Loucy (cell line): ENCODE results near the gene STRAP.
"Not testable (repeated sequence)": the region's sequence is repeated elsewhere in the genome, so short reads cannot be mapped to it uniquely, and the experiment has no call there.

Source experiments
- H2AFZ ChIP-seq: fragments of 200-600 bp; sonication (generic); 2 replicates; pipeline ENCODE4 v1.6.0; 2016; ENCODE audit warnings: antibody characterized with exemption, mild to moderate bottlenecking, low read length, moderate library complexity
- H3F3A ChIP-seq: fragments of 200-600 bp; 2 replicates; pipeline ENCODE4 v1.6.0; 2016; ENCODE audit warnings: antibody characterized with exemption, low read depth, mild to moderate bottlenecking
- H3K27me3 ChIP-seq: fragments of 200-600 bp; sonication (generic); 2 replicates; pipeline ENCODE4 v1.6.1; 2014; ENCODE audit warnings: low read length, mild to moderate bottlenecking; ENCODE audit not compliant: insufficient read depth, poor library complexity, severe bottlenecking
- H3K36me3 ChIP-seq: fragments of 200-600 bp; sonication (generic); 2 replicates; pipeline ENCODE4 v1.6.1; 2016; ENCODE audit warnings: low read length; ENCODE audit not compliant: insufficient read depth
- H3K4me1 ChIP-seq: fragments of 200-600 bp; sonication (generic); 2 replicates; pipeline ENCODE4 v1.5.1; 2014; ENCODE audit warnings: low read length, mild to moderate bottlenecking; ENCODE audit not compliant: insufficient read depth, poor library complexity, severe bottlenecking
- H3K4me2 ChIP-seq: fragments of 200-600 bp; sonication (generic); 2 replicates; pipeline ENCODE4 v1.6.0; 2014; ENCODE audit warnings: antibody characterized with exemption, low read length, low read depth, mild to moderate bottlenecking; ENCODE audit not compliant: poor library complexity, severe bottlenecking
- H3K4me3 ChIP-seq: fragments of 200-600 bp; sonication (generic); 2 replicates; pipeline ENCODE4 v1.5.1; 2014; ENCODE audit warnings: low read length, mild to moderate bottlenecking, mixed read lengths; ENCODE audit not compliant: poor library complexity, severe bottlenecking
- H3K79me2 ChIP-seq: fragments of 200-600 bp; sonication (generic); 2 replicates; pipeline ENCODE4 v1.6.1; 2014; ENCODE audit warnings: low read length; ENCODE audit not compliant: insufficient read depth
- H3K9ac ChIP-seq: fragments of 200-600 bp; sonication (generic); 2 replicates; pipeline ENCODE4 v1.6.0; 2014; ENCODE audit warnings: mild to moderate bottlenecking, low read depth, low read length, moderate library complexity; ENCODE audit not compliant: poor library complexity, severe bottlenecking
- H3K9me2 ChIP-seq: fragments of 200-600 bp; sonication (generic); replicated peaks from 2 replicates; pipeline ENCODE4 v1.6.1; 2016; ENCODE audit warnings: low read depth, low read length, mixed read lengths
- H3K9me3 ChIP-seq: fragments of 200-600 bp; sonication (generic); 2 replicates; pipeline ENCODE4 v1.6.1; 2014; ENCODE audit warnings: mild to moderate bottlenecking, antibody characterized with exemption, low read length, low read depth; ENCODE audit not compliant: insufficient read depth
- H4K20me1 ChIP-seq: fragments of 200-600 bp; sonication (generic); 2 replicates; pipeline ENCODE4 v1.6.0; 2014; ENCODE audit warnings: antibody characterized with exemption, low read length, mild to moderate bottlenecking; ENCODE audit not compliant: insufficient read depth, poor library complexity, severe bottlenecking
- CTCF ChIP-seq: fragments of 200-600 bp; sonication (generic); conservative IDR thresholded peaks from 2 replicates; pipeline ENCODE4 v1.5.1; 2014; ENCODE audit warnings: mild to moderate bottlenecking, antibody characterized with exemption, low read length
- EZH2phosphoT487 ChIP-seq: fragments of 200-600 bp; IDR thresholded peaks from 2 replicates; pipeline ENCODE4 v1.6.1; 2018; ENCODE audit warnings: antibody characterized with exemption, mild to moderate bottlenecking, moderate library complexity, borderline replicate concordance

The STRAP gene

GRCh38 chr12:15910864-15911721, 28.9 kb downstream of the STRAP start, which contains the start of gene DERA:
DERA (plus strand) TSS chr12:15911332; CDS start chr12:15911384, 52 bp downstream.
- Histone ChIP-seq H3K79me2 (peaks cover 23% of the 10 kb centered on the region), H3K9me2 (no peaks in the 10 kb centered on the region), H3K4me3 (peak within 1 kb of the TSS; percentile 82), H3K36me3 (no peaks in the 10 kb centered on the region), H3K4me1 (peaks cover 14% of the 10 kb centered on the region), H3K9me3 (no peaks in the 10 kb centered on the region), H3K27me3 (no peaks in the 10 kb centered on the region), H4K20me1 (no peaks in the 10 kb centered on the region), H2AFZ (peak within 1 kb of the TSS; percentile 89), H3K9ac (peak within 1 kb of the TSS; percentile 88), H3F3A (no peaks in the 10 kb centered on the region), H3K4me2 (peak within 1 kb of the TSS; percentile 72)
- no peak for TF ChIP-seq CTCF
- TF ChIP-seq EZH2phosphoT487: no peak

- not testable (repeated sequence) for H3K9me3 ChIP-seq, H3K36me3 ChIP-seq, H3K27me3 ChIP-seq, H4K20me1 ChIP-seq, H3F3A ChIP-seq, H3K9me2 ChIP-seq
- peaks cover 14% of the 10 kb centered on the region for H3K4me1 ChIP-seq
- peak overlapping the region; percentile 82 for H3K4me3 ChIP-seq
- H3K4me2 ChIP-seq: peak overlapping the region; percentile 72
- H3K79me2 ChIP-seq: peaks cover 23% of the 10 kb centered on the region
- peak overlapping the region; percentile 88 for H3K9ac ChIP-seq
- peak overlapping the region; percentile 89; the same call in 1 of the 2 replicates for H2AFZ ChIP-seq
Observed at GRCh38 chr12:15911931-15912330, 29.7 kb downstream of the STRAP start.

- H3K36me3 ChIP-seq, H3K27me3 ChIP-seq, H3K9me2 ChIP-seq, H3K9ac ChIP-seq, H3K9me3 ChIP-seq, H3K4me3 ChIP-seq, H4K20me1 ChIP-seq, H3F3A ChIP-seq, H2AFZ ChIP-seq: not testable (repeated sequence)
- Histone ChIP-seq H3K4me2 (peak overlapping the region; percentile 13), H3K4me1 (peaks cover 14% of the 10 kb centered on the region), H3K79me2 (peaks cover 23% of the 10 kb centered on the region)
Observed at GRCh38 chr12:15914131-15914530, 31.9 kb downstream of the STRAP start.

GRCh38 chr12:15918066-15918465, 35.9 kb downstream of the STRAP start:
- Histone ChIP-seq H3K36me3 (no peaks in the 10 kb centered on the region), H3K27me3 (no peaks in the 10 kb centered on the region), H3K4me2 (no peak overlapping the region), H3K4me3 (no peak overlapping the region), H2AFZ (no peak overlapping the region), H3K9me3 (no peaks in the 10 kb centered on the region), H3K9ac (no peak overlapping the region), H3K9me2 (no peaks in the 10 kb centered on the region), H4K20me1 (no peaks in the 10 kb centered on the region), H3K4me1 (no peaks in the 10 kb centered on the region), H3F3A (no peaks in the 10 kb centered on the region), H3K79me2 (peaks cover 12% of the 10 kb centered on the region)
- TF ChIP-seq EZH2phosphoT487: no peak
- no peak for TF ChIP-seq CTCF
